ENCODE measurements around the gene DUOXA1.

DUOXA1 gene

DNA sequence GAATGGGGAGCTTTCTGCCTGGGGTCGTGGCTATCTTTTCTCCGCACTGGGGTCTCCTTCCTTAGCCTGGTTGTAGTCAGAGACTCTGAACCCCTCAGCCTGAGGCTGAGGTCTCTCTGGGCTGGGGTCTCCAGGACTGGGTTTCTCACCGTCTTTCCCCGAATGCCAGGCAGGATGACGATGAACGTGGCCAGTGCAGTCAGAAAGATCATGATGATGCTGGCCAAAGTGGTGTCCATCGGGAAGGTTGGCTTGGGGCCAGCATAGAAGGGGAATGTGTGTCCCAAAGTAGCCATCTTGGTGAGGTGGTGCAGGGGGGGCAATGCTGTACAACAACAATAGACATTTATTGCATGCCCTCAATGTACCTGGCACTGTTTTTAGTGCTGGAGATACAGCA is 7.0 kb downstream of the DUOXA1 start:
- TF ChIP-seq, protein P1, sequence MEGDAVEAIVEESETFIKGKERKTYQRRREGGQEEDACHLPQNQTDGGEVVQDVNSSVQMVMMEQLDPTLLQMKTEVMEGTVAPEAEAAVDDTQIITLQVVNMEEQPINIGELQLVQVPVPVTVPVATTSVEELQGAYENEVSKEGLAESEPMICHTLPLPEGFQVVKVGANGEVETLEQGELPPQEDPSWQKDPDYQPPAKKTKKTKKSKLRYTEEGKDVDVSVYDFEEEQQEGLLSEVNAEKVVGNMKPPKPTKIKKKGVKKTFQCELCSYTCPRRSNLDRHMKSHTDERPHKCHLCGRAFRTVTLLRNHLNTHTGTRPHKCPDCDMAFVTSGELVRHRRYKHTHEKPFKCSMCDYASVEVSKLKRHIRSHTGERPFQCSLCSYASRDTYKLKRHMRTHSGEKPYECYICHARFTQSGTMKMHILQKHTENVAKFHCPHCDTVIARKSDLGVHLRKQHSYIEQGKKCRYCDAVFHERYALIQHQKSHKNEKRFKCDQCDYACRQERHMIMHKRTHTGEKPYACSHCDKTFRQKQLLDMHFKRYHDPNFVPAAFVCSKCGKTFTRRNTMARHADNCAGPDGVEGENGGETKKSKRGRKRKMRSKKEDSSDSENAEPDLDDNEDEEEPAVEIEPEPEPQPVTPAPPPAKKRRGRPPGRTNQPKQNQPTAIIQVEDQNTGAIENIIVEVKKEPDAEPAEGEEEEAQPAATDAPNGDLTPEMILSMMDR (IDR thresholded peaks at IDR 0.05; ENCODE audit: control insufficient read depth, extremely low read depth, insufficient read depth) = no peak
- DNase-seq (ENCODE audit: low read depth) = no peak
- no peak overlapping the region for H3K4me3 ChIP-seq (ENCODE audit: low read depth, low read length)

DNA sequence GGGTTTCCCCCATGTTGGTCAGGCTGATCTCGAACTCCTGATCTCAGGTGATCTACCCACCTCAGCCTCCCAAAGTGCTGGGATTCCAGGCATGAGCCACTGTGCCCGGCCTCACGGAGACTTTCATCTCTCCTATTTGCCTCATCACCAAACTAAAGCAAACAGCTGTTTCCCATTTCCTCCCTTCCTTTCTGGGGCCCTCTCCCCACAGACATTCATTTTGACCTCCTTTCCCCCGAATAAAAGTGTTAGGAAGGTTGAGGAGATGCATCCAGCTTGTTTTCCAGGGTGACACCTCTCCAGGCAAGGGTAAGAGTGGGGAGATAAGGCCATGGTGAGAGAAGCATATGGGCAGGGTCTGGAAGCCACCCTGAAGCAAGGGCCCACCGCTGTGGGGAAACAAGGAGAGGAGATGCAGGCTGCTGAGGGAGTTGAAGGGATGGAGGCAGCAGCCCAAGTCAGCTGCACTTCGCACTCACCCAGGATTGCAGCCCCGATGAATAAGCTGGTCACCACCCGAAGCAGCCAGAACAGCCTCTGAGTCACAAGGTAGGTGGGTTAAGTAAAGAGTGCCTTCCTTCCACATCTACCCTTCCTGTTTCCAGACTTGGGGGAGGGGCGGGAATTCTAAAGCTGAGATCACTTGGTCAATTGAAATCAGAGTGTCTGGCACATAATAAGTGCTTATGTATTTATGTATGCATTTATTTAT is 7.8 kb downstream of the DUOXA1 start:
- H3K4me3 ChIP-seq (ENCODE audit: low read depth, low read length) = no peak overlapping the region
- DNase-seq (ENCODE audit: low read depth) = no peak
- TF ChIP-seq, protein P1 (IDR thresholded peaks at IDR 0.05; ENCODE audit: control insufficient read depth, extremely low read depth, insufficient read depth) = no peak

DNA sequence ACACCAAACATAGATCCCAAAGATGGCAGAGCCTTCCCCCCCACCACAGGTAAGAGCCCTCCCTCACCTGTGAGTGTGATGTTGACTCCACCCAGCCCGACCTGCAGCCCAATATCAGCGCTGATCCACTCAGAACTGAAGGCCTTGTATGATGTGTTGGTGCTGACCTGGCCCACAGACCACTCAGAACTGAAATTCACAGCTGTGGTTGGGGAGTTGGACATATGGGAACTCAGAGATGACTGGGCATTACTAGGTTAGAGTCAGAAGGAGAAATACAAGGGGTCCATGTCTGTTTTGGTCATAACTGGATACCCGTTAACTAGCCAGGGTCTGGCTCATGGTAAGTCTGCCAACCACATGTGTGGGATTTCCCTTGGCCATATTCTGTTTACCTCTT is 8.7 kb downstream of the DUOXA1 start:
- TF ChIP-seq, protein P1 (IDR thresholded peaks at IDR 0.05; ENCODE audit: control insufficient read depth, extremely low read depth, insufficient read depth) = no peak
- no peak overlapping the region for H3K4me3 ChIP-seq (ENCODE audit: low read depth, low read length)
- no peak for DNase-seq (ENCODE audit: low read depth)

DNA sequence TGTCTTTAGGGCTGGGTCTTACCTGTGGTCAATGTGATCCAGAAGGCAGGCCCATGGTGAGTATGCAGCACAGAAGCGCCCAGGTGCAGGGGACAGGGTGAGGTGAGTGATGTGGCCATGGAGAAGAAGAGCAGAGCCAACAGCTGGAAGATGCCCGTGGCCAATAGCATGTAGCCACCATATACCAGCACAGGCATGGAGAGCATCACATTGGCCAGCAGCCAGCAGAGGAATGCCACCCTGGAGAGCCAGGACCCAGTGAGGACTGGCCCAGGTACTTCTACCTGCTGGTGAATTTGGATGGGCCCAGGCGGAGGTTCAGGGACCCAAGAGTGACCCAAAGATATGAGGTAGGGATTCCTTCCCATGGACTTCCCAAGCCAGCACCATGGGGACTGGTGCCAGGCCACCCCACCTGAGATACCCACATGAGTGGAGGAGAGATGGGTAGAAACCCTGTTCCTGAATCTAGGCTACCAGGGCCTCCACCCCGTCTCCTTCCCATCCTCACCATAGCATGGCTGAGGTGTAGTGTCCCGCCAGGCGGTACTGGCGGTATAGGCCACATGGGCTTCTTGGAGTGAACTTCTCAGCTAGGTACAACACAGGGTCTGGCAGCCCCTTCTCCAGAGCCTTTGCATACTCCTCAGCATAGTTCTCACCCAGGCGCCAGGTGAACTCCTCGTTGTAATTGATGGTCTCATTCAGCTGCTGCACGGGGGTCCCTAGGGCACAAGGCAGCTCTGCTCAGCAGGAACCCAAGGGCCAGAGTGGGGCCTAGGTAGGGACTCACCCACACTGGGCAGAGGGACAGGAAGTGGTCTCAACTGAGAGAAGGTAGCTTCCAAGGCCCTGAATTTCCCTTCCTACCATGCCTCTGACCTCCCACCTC is 9.4 kb downstream of the DUOXA1 start:
- TF ChIP-seq, protein P1 (IDR thresholded peaks at IDR 0.05; ENCODE audit: control insufficient read depth, extremely low read depth, insufficient read depth) = no peak
- no peak for DNase-seq (ENCODE audit: low read depth)
- H3K4me3 ChIP-seq (ENCODE audit: low read depth, low read length) = no peak overlapping the region

DNA sequence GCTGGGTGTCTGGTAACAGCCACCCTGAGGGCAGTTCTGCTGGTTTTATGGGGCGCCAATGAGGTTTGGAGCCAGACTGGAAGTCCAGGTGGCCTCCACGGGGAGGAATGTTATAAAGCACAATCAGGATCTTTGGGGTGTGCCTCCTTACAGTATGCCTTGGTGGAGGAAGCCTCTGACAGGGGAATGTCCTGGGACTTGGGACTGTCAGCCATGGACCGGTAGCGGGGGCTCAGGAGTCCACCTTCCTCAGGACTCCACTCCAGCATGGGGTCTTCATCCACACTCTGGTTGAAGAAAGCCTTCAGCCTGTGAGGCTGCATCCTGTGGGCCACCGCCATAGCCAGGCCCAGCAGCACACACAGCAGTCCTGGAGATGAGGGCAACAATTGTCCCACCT is 10.7 kb downstream of the DUOXA1 start:
- H3K4me3 ChIP-seq (ENCODE audit: low read depth, low read length) = no peak overlapping the region
- TF ChIP-seq, protein P1 (IDR thresholded peaks at IDR 0.05; ENCODE audit: control insufficient read depth, extremely low read depth, insufficient read depth) = no peak
- DNase-seq (ENCODE audit: low read depth) = no peak

DNA sequence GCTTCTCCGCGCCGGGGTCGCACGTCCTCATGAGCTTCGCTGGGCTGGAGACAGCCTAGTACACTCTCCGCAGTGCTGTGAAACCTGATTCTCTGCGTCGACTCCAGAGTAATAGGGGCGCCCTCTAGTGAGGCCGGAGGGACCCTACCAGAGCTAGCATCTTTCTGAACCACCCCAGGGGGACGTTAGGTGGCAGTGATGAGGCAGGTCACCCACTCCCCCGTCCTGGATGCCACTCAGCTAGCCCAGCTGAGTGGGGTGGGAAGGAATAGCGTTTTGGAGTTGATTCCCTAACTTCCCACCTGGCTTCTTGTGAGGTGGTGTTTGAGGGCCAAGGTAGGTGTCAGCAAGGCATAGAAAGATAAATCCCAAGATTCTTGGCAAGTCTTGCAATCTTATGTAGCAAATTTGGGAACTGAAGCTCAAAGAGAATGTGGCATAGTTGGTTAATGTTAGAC is 11.5 kb downstream of the DUOXA1 start:
- TF ChIP-seq, protein P1 (IDR thresholded peaks at IDR 0.05; ENCODE audit: control insufficient read depth, extremely low read depth, insufficient read depth) = peak; percentile 100
- no peak overlapping the region for H3K4me3 ChIP-seq (ENCODE audit: low read depth, low read length)
- peak; percentile 73 for DNase-seq (ENCODE audit: low read depth)

Data from LNCaP clone FGC (cell line).